Measurements from ENCODE around the gene C15orf39.

The C15orf39 gene

GRCh38 chr15:75230551-75231371 is 29.1 kb downstream of the C15orf39 start:
- H3K27me3 ChIP-seq (ENCODE audit: insufficient read depth, low read depth): peaks cover 29% of the 10 kb centered on the region; the same call in 1 of the 2 replicates
- no peaks in the 10 kb centered on the region for H3K79me2 ChIP-seq (ENCODE audit: insufficient read depth, low read depth)
- H3K27ac ChIP-seq: no peak overlapping the region
- H3K4me3 ChIP-seq (IDR thresholded peaks at IDR 0.05; ENCODE audit: insufficient read depth, low read depth, low read length): no peak overlapping the region
- H2AFZ ChIP-seq (ENCODE audit: low read depth): no peak overlapping the region
- H3K4me2 ChIP-seq: no peak overlapping the region
- H4K20me1 ChIP-seq (ENCODE audit: insufficient read depth): no peaks in the 10 kb centered on the region
- no peak overlapping the region for H3K9ac ChIP-seq
- H3K36me3 ChIP-seq (ENCODE audit: insufficient read depth): no peaks in the 10 kb centered on the region
- TF ChIP-seq CTCF (conservative IDR thresholded peaks at IDR 0.05; ENCODE audit: low read depth, low read length): no peak
- no peaks in the 10 kb centered on the region for H3K4me1 ChIP-seq (ENCODE audit: low read depth, poor library complexity, severe bottlenecking)

- Histone ChIP-seq H3K9ac (no peak overlapping the region), H3K36me3 (ENCODE audit: insufficient read depth) (no peaks in the 10 kb centered on the region), H3K27ac (no peak overlapping the region), H3K4me2 (no peak overlapping the region), H3K27me3 (ENCODE audit: insufficient read depth, low read depth) (peaks cover 28% of the 10 kb centered on the region; the same call in 1 of the 2 replicates), H3K4me3 (IDR thresholded peaks at IDR 0.05; ENCODE audit: insufficient read depth, low read depth, low read length) (no peak overlapping the region), H3K4me1 (ENCODE audit: low read depth, poor library complexity, severe bottlenecking) (no peaks in the 10 kb centered on the region), H3K79me2 (ENCODE audit: insufficient read depth, low read depth) (no peaks in the 10 kb centered on the region), H4K20me1 (ENCODE audit: insufficient read depth) (no peaks in the 10 kb centered on the region), H2AFZ (ENCODE audit: low read depth) (no peak overlapping the region)
- no peak for TF ChIP-seq CTCF (conservative IDR thresholded peaks at IDR 0.05; ENCODE audit: low read depth, low read length)
These were observed 30.2 kb downstream of the C15orf39 start for GRCh38 chr15:75231836-75232235.

GRCh38 chr15:75232252-75232813 is 30.7 kb downstream of the C15orf39 start:
- H3K27me3 ChIP-seq (ENCODE audit: insufficient read depth, low read depth): peaks cover 25% of the 10 kb centered on the region; the same call in 1 of the 2 replicates

GRCh38 chr15:75232826-75233503 is 31.3 kb downstream of the C15orf39 start:
- Histone ChIP-seq H3K4me2 (no peak overlapping the region), H3K9ac (no peak overlapping the region), H3K27me3 (ENCODE audit: insufficient read depth, low read depth) (peaks cover 21% of the 10 kb centered on the region; the same call in 1 of the 2 replicates), H4K20me1 (ENCODE audit: insufficient read depth) (no peaks in the 10 kb centered on the region), H2AFZ (ENCODE audit: low read depth) (no peak overlapping the region), H3K36me3 (ENCODE audit: insufficient read depth) (no peaks in the 10 kb centered on the region), H3K4me1 (ENCODE audit: low read depth, poor library complexity, severe bottlenecking) (no peaks in the 10 kb centered on the region), H3K4me3 (IDR thresholded peaks at IDR 0.05; ENCODE audit: insufficient read depth, low read depth, low read length) (no peak overlapping the region), H3K27ac (no peak overlapping the region), H3K79me2 (ENCODE audit: insufficient read depth, low read depth) (no peaks in the 10 kb centered on the region)
- TF ChIP-seq CTCF (conservative IDR thresholded peaks at IDR 0.05; ENCODE audit: low read depth, low read length): no peak

More at GRCh38 chr15:75232252-75232813, 30.7 kb downstream of the C15orf39 start:
- Histone ChIP-seq H2AFZ (ENCODE audit: low read depth) (no peak overlapping the region), H3K4me2 (no peak overlapping the region), H3K4me3 (IDR thresholded peaks at IDR 0.05; ENCODE audit: insufficient read depth, low read depth, low read length) (no peak overlapping the region), H3K36me3 (ENCODE audit: insufficient read depth) (no peaks in the 10 kb centered on the region), H3K4me1 (ENCODE audit: low read depth, poor library complexity, severe bottlenecking) (no peaks in the 10 kb centered on the region), H3K79me2 (ENCODE audit: insufficient read depth, low read depth) (no peaks in the 10 kb centered on the region), H3K27ac (no peak overlapping the region), H4K20me1 (ENCODE audit: insufficient read depth) (no peaks in the 10 kb centered on the region), H3K9ac (no peak overlapping the region)
- no peak for TF ChIP-seq CTCF (conservative IDR thresholded peaks at IDR 0.05; ENCODE audit: low read depth, low read length)

Measured in KMS-11 (cell line).